ENCODE results near the gene AAK1. TPM values are rescaled to one million over a fixed set of nuclear protein-coding genes. Genes with fewer than 3 reads are reported as not detected.

Gene AAK1
- total RNA-seq, 2 donors from 2014 or later: 55.2 to 77.9 TPM

- Histone ChIP-seq H3K4me3 (no peak overlapping the region), H3K9me3 (no peaks in the 10 kb centered on the region), H3K36me3 (peaks cover 9% of the 10 kb centered on the region), H3K4me1 (ENCODE audit: control insufficient read depth in 1 of 2, low read depth in 2 of 2) (no peaks in the 10 kb centered on the region), H3K27me3 (replicated peaks; ENCODE audit: insufficient read depth) (no peaks in the 10 kb centered on the region), H3K27ac (no peak overlapping the region)
- TF ChIP-seq, protein P1, sequence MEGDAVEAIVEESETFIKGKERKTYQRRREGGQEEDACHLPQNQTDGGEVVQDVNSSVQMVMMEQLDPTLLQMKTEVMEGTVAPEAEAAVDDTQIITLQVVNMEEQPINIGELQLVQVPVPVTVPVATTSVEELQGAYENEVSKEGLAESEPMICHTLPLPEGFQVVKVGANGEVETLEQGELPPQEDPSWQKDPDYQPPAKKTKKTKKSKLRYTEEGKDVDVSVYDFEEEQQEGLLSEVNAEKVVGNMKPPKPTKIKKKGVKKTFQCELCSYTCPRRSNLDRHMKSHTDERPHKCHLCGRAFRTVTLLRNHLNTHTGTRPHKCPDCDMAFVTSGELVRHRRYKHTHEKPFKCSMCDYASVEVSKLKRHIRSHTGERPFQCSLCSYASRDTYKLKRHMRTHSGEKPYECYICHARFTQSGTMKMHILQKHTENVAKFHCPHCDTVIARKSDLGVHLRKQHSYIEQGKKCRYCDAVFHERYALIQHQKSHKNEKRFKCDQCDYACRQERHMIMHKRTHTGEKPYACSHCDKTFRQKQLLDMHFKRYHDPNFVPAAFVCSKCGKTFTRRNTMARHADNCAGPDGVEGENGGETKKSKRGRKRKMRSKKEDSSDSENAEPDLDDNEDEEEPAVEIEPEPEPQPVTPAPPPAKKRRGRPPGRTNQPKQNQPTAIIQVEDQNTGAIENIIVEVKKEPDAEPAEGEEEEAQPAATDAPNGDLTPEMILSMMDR (IDR thresholded peaks at IDR 0.05): no peak
- ATAC-seq (ENCODE audit: insufficient number of reproducible peaks, low FRiP score, low read depth) (no peak), DNase-seq (ENCODE audit: low spot score) (no peak)
These were observed 144.3 kb downstream of the AAK1 start for GRCh38 chr2:69499242-69499641.

- ATAC-seq (ENCODE audit: insufficient number of reproducible peaks, low FRiP score, low read depth) (no peak), DNase-seq (ENCODE audit: low spot score) (no peak)
- H3K36me3 ChIP-seq: peaks cover 4% of the 10 kb centered on the region
These were observed 147.7 kb downstream of the AAK1 start for GRCh38 chr2:69495861-69496260.

DNA sequence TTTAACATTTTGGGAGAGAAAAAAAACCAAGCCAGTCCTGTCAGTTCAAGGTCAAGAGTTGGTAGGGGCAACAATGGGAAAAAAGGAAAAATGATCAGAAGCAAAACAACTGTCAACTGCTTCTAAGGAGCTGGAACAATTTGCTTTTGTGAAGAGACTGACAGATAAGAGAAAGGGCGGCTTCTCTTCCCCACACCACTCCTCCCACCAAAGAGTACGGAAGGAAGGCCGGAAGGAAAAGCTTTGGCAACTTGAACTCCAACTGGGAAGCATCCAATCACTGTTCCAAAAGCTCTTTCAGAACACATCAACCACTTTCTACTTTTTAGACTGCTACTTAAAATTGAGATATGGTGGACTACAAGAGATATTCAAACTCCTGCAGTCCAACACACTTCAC lies 148.5 kb downstream of the AAK1 start:
- peaks cover 0 to 5% of the 10 kb centered on the region in 2 donors for H3K4me1 ChIP-seq (ENCODE audit: control insufficient read depth in 1 of 2, low read depth in 2 of 2)
- H3K27ac ChIP-seq: no peak overlapping the region
- no peak for ATAC-seq (ENCODE audit: insufficient number of reproducible peaks, low FRiP score, low read depth)

More at GRCh38 chr2:69495861-69496260, 147.7 kb downstream of the AAK1 start:
- TF ChIP-seq, protein P1 (IDR thresholded peaks at IDR 0.05): no peak
- Histone ChIP-seq H3K27me3 (replicated peaks; ENCODE audit: insufficient read depth) (no peaks in the 10 kb centered on the region), H3K4me1 (ENCODE audit: control insufficient read depth in 1 of 2, low read depth in 2 of 2) (no peaks in the 10 kb centered on the region), H3K4me3 (no peak overlapping the region), H3K9me3 (no peaks in the 10 kb centered on the region), H3K27ac (no peak overlapping the region)

GRCh38 chr2:69494126-69494525 lies 149.4 kb downstream of the AAK1 start:
- Histone ChIP-seq H3K27me3 (replicated peaks; ENCODE audit: insufficient read depth) (no peaks in the 10 kb centered on the region), H3K36me3 (peaks cover 4% of the 10 kb centered on the region), H3K9me3 (no peaks in the 10 kb centered on the region), H3K4me1 (ENCODE audit: control insufficient read depth in 1 of 2, low read depth in 2 of 2) (peaks cover 0 to 5% of the 10 kb centered on the region in 2 donors), H3K27ac (no peak overlapping the region), H3K4me3 (no peak overlapping the region)
- DNase-seq (ENCODE audit: low spot score) (no peak), ATAC-seq (ENCODE audit: insufficient number of reproducible peaks, low FRiP score, low read depth) (no peak)
- TF ChIP-seq, protein P1 (IDR thresholded peaks at IDR 0.05): no peak

More for the DNA sequence above, 148.5 kb downstream of the AAK1 start:
- H3K4me3 ChIP-seq: no peak overlapping the region
- DNase-seq (ENCODE audit: low spot score): no peak
- H3K36me3 ChIP-seq: peaks cover 4% of the 10 kb centered on the region
- no peaks in the 10 kb centered on the region for H3K27me3 ChIP-seq (replicated peaks; ENCODE audit: insufficient read depth)
- TF ChIP-seq, protein P1 (IDR thresholded peaks at IDR 0.05): no peak
- no peaks in the 10 kb centered on the region for H3K9me3 ChIP-seq

DNA sequence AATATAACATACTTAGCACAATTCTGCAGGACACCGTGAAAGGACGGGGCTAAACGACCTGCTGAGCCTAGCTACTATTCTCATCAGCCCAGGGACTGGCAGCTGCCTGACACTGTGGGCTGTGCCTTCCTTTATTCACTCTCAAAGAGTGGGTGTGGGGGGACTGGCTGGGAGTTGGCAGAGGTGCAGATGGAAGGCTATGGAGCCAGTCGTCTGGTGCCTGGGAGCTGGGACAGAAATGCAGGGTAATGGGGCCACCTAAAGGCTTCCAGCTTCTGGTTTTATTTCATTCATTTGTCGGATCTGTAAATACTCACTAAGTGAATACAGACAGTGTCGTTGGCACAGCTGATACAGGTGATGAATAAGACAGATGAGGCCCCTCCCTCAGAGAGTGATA lies 150.3 kb downstream of the AAK1 start:
- Histone ChIP-seq H3K4me3 (no peak overlapping the region), H3K36me3 (peaks cover 4% of the 10 kb centered on the region), H3K27me3 (replicated peaks; ENCODE audit: insufficient read depth) (no peaks in the 10 kb centered on the region), H3K4me1 (ENCODE audit: control insufficient read depth in 1 of 2, low read depth in 2 of 2) (peaks cover 0 to 5% of the 10 kb centered on the region in 2 donors), H3K9me3 (no peaks in the 10 kb centered on the region), H3K27ac (no peak overlapping the region)
- TF ChIP-seq, protein P1 (IDR thresholded peaks at IDR 0.05): no peak
- no peak for DNase-seq (ENCODE audit: low spot score)
- no peak for ATAC-seq (ENCODE audit: insufficient number of reproducible peaks, low FRiP score, low read depth)

Measured in thoracic aorta (tissue), 2 donors.